NK-92 treated with Interleukin-12 subunit alpha and Interleukin-12 subunit beta, amount 100 ng/mL, for 24 hours (cell line): ENCODE results near the gene ARHGAP6.

Experiments
- DNase-seq: peaks from one replicate; lab custom pipeline; 2025; lab: John Stamatoyannopoulos, UW

ARHGAP6 gene, protein sequence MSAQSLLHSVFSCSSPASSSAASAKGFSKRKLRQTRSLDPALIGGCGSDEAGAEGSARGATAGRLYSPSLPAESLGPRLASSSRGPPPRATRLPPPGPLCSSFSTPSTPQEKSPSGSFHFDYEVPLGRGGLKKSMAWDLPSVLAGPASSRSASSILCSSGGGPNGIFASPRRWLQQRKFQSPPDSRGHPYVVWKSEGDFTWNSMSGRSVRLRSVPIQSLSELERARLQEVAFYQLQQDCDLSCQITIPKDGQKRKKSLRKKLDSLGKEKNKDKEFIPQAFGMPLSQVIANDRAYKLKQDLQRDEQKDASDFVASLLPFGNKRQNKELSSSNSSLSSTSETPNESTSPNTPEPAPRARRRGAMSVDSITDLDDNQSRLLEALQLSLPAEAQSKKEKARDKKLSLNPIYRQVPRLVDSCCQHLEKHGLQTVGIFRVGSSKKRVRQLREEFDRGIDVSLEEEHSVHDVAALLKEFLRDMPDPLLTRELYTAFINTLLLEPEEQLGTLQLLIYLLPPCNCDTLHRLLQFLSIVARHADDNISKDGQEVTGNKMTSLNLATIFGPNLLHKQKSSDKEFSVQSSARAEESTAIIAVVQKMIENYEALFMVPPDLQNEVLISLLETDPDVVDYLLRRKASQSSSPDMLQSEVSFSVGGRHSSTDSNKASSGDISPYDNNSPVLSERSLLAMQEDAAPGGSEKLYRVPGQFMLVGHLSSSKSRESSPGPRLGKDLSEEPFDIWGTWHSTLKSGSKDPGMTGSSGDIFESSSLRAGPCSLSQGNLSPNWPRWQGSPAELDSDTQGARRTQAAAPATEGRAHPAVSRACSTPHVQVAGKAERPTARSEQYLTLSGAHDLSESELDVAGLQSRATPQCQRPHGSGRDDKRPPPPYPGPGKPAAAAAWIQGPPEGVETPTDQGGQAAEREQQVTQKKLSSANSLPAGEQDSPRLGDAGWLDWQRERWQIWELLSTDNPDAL (N-terminal part only)

DNA sequence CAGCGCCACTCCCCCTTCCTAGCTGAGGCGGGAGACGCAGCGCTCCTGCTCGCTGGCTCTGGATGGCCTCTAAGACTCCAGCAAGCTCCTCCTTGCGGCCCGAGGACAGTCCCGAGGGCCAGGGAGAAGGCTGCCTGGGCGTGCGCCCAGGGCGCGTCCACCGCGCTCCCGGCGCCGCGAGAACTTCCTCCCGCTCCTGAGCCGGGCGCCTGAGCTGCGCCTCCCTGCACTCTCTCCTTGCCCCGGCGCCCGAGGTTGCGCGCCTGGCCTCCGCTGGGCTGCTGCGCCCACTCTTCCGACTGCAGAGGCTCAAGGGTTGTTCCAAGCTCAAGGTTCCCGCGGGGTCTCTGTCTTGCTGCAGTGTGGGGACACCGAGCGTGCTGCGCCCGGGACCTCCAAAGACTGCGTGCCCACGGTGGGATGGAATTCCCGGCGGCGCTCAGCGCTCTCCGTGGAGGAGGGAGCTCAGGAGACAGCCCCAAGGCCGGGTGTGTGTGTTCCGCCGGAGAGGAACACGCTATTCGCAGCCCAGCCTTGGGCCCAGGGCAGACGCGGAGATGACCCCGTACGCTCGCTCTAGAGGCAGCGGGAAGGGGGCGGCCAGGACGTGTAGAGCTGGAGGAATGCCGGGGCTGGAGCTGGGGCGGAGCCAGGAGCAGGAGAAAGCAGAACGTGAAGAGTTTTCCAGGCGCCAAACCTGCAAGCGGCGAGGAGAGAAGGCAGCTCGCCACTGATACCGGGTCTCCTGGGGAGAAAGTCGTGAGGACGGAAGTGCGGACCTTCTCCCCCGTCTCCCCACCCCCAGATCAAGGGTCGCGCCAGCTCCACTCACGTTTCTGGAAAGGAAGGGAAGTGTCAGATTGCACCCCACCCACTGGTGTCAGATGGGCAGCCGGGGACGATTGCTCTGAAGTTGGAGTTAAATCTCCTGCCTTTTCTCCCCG, at the start of gene ARHGAP6:
Gene ARHGAP6, minus strand, starts transcription at position 753 of the 944 bp plus-strand sequence. CDS start 1,092 bp downstream, outside the sequence.
- DNase-seq: no peak

- no peak for DNase-seq
These were observed 39.2 kb upstream of the ARHGAP6 start for GRCh38 chrX:11704725-11705495.

GRCh38 chrX:11703855-11704254, 38.1 kb upstream of the ARHGAP6 start:
- DNase-seq: no peak

DNA sequence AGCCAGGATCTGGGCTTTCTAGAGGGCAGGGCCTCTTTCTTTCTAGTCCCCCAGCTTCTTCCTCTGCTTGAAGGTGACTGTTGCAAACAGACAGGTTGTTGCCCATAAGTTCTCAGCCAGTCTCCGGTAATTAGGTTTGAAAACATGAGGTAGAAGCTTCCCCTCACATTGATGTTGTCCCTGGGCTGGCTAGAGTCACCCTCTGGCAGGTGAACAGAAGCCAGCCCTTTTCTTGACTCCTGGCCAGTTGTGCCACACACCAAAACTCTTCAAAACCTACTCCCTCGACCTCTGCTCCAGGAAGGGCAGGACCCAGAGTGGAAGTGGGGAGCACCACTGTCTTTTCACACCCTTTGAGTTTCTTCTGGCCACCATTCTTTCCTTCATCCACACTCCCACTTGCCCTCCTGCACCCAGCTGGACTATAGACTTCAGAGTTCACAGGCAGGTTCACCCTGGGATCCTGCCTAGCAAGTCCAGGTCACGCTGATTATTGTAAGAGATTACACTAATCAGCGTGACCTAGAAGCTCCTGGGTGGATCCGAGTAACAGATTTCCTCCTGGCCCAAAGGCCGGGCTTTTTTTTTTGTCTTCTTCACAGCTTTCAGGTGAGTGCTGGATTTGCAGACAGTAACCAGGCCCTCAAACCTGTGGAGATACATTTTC, 37.4 kb upstream of the ARHGAP6 start:
- no peak for DNase-seq

DNA sequence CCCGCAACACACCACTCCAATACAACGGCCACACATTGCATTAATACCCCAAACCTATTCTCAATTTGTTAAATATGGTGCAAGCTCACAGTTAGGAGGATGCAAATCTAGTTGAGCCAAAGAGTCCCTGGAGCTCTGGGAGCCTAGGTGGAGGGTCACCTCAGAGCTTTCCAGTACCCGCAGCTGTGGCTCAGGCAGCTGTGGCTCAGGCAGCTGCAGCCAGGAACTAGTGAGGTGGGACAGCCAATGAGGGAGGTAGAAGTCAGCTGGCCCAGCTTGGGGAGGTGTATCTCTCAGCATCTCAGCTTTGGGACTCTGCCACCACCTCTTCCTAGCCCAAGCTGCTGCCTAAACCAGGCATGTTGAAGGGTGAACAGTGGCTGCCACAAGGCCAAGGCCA, 36.7 kb upstream of the ARHGAP6 start:
- no peak for DNase-seq

GRCh38 chrX:11698702-11699101, 33.0 kb upstream of the ARHGAP6 start:
- DNase-seq: no peak

DNA sequence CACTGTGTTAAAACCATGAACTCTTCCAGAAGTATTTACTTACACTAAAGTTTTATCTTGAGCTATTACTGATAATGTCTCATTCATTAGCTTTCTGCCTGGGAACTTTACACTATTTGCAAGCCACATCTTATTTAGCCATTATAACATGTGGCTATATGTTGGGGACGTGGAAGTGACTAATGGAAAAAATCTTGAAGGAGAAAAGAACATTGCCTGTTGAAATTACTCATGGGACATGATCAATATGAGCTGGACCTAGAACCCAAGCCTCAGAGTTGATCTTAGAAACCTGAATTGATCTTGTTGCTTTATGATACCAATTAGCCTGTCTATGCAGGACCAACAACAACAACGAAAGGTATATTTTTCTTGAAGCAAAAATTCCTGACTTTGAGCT, 22.5 kb upstream of the ARHGAP6 start:
- no peak for DNase-seq

DNA sequence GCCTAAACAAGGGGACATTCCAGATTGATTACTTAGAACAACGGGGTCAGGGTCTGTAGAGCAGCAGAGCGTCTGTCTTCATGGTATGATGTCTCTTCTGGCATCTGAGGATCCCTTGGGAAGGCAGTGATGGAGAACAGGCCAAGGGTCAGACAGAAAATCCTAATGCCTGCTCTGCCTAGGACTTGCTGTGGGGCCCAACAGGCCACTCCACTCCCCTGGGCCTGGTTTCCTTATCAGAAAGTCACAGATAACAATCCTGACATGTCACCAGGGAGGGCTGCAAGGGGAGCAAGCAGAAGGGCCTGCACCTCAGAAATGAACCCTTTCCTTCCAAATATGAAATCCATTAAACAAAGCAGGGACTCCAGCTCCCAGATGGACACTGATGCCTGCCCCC, 21.4 kb upstream of the ARHGAP6 start:
- DNase-seq: no peak

DNA sequence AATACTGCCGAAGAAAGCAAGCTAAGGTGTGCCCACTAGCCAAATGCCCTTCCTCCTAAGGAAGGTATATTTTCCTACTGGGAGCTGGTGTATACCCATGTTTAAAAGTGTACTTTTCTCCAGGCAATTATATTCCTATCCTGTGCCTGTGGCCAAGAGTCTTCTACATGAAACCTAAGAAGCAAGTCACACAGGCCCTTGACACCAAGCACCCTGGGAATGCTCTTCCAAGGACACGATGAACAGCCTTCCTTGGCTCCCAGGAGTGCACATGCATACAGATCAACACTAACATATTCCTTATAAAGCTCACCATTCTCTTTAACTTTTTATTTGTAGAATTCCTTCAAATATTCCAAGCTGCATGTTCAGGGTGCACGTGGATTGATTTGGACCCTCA, 17.3 kb upstream of the ARHGAP6 start:
- no peak for DNase-seq

GRCh38 chrX:11678158-11678557, 12.4 kb upstream of the ARHGAP6 start:
- DNase-seq: no peak

- DNase-seq: no peak
These were observed 6.5 kb upstream of the ARHGAP6 start for GRCh38 chrX:11672213-11672612.

- DNase-seq: no peak
These were observed 4.6 kb upstream of the ARHGAP6 start for GRCh38 chrX:11670316-11670715.

DNA sequence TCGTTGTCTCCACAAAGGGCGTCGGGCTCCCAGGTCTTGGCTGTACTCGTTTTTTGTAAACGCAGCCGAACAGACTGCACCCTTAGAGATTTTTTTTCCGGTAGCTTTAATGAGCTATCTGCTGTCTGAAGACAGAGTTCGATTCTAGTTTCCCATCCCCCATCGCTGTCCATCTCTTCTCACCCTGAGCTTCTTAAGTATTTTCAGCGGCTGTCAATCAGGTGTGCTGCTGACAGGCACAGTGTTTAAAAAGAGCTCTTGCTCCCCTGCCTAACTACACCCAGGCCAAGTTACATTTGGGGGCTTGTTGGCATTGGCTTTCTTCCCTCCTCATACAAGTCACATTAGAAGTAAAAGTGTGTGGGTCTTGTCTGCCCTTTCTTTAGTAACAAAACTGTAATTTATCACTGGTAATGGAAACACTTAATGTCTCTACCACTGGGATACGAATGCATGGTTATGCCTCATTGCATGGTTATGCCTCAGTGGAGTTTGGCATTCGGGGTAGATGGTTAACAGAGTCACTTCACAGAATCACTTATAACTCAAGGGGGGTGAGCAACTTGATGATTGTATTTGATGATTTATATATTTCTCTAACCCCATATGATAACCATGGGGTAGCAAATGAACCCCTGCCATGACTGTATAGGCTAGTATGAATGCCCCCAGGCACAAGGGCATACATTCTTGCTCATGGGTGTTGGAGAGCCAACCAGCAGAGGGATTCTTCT, 1.4 kb upstream of the ARHGAP6 start:
- DNase-seq: no peak

- no peak for DNase-seq
These were observed 444 bp upstream of the ARHGAP6 start for GRCh38 chrX:11666164-11666563.

GRCh38 chrX:11664211-11665167, 1.2 kb downstream of the ARHGAP6 start:
- no peak for DNase-seq

- no peak for DNase-seq
These were observed 1.9 kb downstream of the ARHGAP6 start for GRCh38 chrX:11663875-11664210.

GRCh38 chrX:11655282-11656015, 10.3 kb downstream of the ARHGAP6 start:
- DNase-seq: no peak
